HCT116 (cell line): ENCODE results near the gene MEN1.

Source experiments
- CEBPB ChIP-seq: IDR thresholded peaks from 2 replicates; pipeline ENCODE4 v1.6.1; 2012; ENCODE audit warnings: low read depth
- CTCF ChIP-seq, 3 experiments: fragments of 200-600 bp in 1 of 3; sonication (generic) in 1 of 3; IDR thresholded peaks in 2 of 3; conservative IDR thresholded peaks in 1 of 3; 2 replicates each; pipeline ENCODE4 v1.5.1; 2012 to 2017; ENCODE audit warnings: low read depth in 2 of 3, low read length in 2 of 3, antibody characterized with exemption in 1 of 3, borderline replicate concordance in 1 of 3, control low read depth in 1 of 3, mild to moderate bottlenecking in 1 of 3, mixed read lengths in 1 of 3, mixed run types in 1 of 3, moderate library complexity in 1 of 3; ENCODE audit not compliant: insufficient read depth in 1 of 3
- EGR1 ChIP-seq: IDR thresholded peaks from 2 replicates; pipeline ENCODE4 v1.6.1; 2012; ENCODE audit warnings: low read depth
- EZH2 ChIP-seq: fragments of 200-600 bp; sonication (generic); IDR thresholded peaks from 2 replicates; pipeline ENCODE4 v1.6.1; 2017; ENCODE audit warnings: antibody characterized with exemption, mixed run types
- POLR2A ChIP-seq: IDR thresholded peaks from 2 replicates; pipeline ENCODE4 v1.7.0; 2011; ENCODE audit warnings: borderline replicate concordance; ENCODE audit not compliant: insufficient read depth, insufficient read length; ENCODE audit errors: extremely low read depth
- POLR2AphosphoS5 ChIP-seq: IDR thresholded peaks from 2 replicates; pipeline ENCODE4 v1.6.1; 2011; ENCODE audit warnings: mild to moderate bottlenecking, low read depth, low read length, moderate library complexity
- REST ChIP-seq: IDR thresholded peaks from 2 replicates; pipeline ENCODE4 v1.6.1; 2012; ENCODE audit warnings: low read depth
- SP1 ChIP-seq: IDR thresholded peaks from 2 replicates; pipeline ENCODE4 v1.6.1; 2012; ENCODE audit warnings: low read depth
- SRF ChIP-seq: IDR thresholded peaks from 2 replicates; pipeline ENCODE4 v1.6.1; 2012; ENCODE audit warnings: low read depth
- ZFX ChIP-seq: fragments of 450-650 bp; IDR thresholded peaks from 2 replicates; pipeline ENCODE4 v1.6.1; 2017

- TF ChIP-seq CTCF (IDR thresholded peaks at IDR 0.05 in 2 of 3, conservative IDR thresholded peaks at IDR 0.05 in 1 of 3; ENCODE audit: borderline replicate concordance in 1 of 3, insufficient read depth in 1 of 3, low read depth in 2 of 3, low read length in 2 of 3) (peak in 2 of 3 experiments; percentile 56 to 67; a peak in 4 of 6 replicates), EZH2 (no peak), SP1 (no peak), CEBPB (no peak), SRF (no peak), POLR2AphosphoS5 (peak; percentile 51), ZFX (peak; percentile 27; the same call in 1 of the 2 replicates), POLR2A (no peak), EGR1 (no peak), REST (no peak)
Observed at GRCh38 chr11:64844330-64845128, 34.2 kb upstream of the MEN1 start, which contains the start of gene CDC42BPG.
